Ovary (tissue), 3 donors: ENCODE measurements around the gene DNAJC16.

Experiments
- POLR2A ChIP-seq: fragments of 450-650 bp; IDR thresholded peaks from one replicate; pipeline ENCODE4 v1.6.1; 2017; ENCODE audit warnings: antibody characterized with exemption, mild to moderate bottlenecking, moderate library complexity
- TF ChIP-seq, protein P1 (sequence below), 3 donors: fragments of 450-650 bp in 2 of 3; fragments of 200-600 bp in 1 of 3; IDR thresholded peaks; one replicate each; pipeline versions ENCODE4 v1.5.1 to v1.8.0; 2016 to 2022; ENCODE audit warnings: antibody characterized with exemption in 3 of 3, mild to moderate bottlenecking in 1 of 3
- donor health status: DM: no; HTN: no; CAD: no.

GRCh38 chr1:15557594-15557993 is 30.9 kb downstream of the DNAJC16 start:
- TF ChIP-seq POLR2A = no peak
- TF ChIP-seq, protein P1, sequence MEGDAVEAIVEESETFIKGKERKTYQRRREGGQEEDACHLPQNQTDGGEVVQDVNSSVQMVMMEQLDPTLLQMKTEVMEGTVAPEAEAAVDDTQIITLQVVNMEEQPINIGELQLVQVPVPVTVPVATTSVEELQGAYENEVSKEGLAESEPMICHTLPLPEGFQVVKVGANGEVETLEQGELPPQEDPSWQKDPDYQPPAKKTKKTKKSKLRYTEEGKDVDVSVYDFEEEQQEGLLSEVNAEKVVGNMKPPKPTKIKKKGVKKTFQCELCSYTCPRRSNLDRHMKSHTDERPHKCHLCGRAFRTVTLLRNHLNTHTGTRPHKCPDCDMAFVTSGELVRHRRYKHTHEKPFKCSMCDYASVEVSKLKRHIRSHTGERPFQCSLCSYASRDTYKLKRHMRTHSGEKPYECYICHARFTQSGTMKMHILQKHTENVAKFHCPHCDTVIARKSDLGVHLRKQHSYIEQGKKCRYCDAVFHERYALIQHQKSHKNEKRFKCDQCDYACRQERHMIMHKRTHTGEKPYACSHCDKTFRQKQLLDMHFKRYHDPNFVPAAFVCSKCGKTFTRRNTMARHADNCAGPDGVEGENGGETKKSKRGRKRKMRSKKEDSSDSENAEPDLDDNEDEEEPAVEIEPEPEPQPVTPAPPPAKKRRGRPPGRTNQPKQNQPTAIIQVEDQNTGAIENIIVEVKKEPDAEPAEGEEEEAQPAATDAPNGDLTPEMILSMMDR (IDR thresholded peaks at IDR 0.05) = no peak
